Neural progenitor cell (in vitro differentiated cells): ENCODE measurements around the gene MAMSTR. TPM values are rescaled to one million over a fixed set of nuclear protein-coding genes. Genes with fewer than 3 reads are reported as not detected.

Source experiments
- DNase-seq: peaks from one replicate; pipeline ENCODE4 v3.0.0-alpha.2; 2016; ENCODE audit warnings: low spot score
- H2AFZ ChIP-seq: fragments of 200-600 bp; sonication (generic); replicated peaks from 2 replicates; pipeline ENCODE4 v1.6.1; 2016; ENCODE audit warnings: antibody characterized with exemption
- H3F3A ChIP-seq: fragments of 200-600 bp; sonication (generic); 2 replicates; pipeline ENCODE4 v1.6.1; 2016; ENCODE audit warnings: antibody characterized with exemption, low read depth
- H3K27ac ChIP-seq: fragments of 200-600 bp; sonication (generic); 2 replicates; pipeline ENCODE4 v1.5.1; 2016; ENCODE audit warnings: mild to moderate bottlenecking
- H3K27me3 ChIP-seq: fragments of 200-600 bp; sonication (generic); 2 replicates; pipeline ENCODE4 v1.6.1; 2016; ENCODE audit warnings: mild to moderate bottlenecking, moderate library complexity
- H3K36me3 ChIP-seq: fragments of 200-600 bp; sonication (generic); 2 replicates; pipeline ENCODE4 v1.5.1; 2016
- H3K4me1 ChIP-seq: fragments of 200-600 bp; sonication (generic); 2 replicates; pipeline ENCODE4 v1.6.1; 2016; ENCODE audit warnings: mixed run types
- H3K4me2 ChIP-seq: fragments of 200-600 bp; sonication (generic); 2 replicates; pipeline ENCODE4 v1.6.1; 2016
- H3K4me3 ChIP-seq: fragments of 200-600 bp; sonication (generic); 2 replicates; pipeline ENCODE4 v1.5.1; 2016
- H3K79me2 ChIP-seq: fragments of 200-600 bp; sonication (generic); 2 replicates; pipeline ENCODE4 v1.6.1; 2016; ENCODE audit warnings: low read depth
- H3K9ac ChIP-seq: fragments of 200-600 bp; sonication (generic); 2 replicates; pipeline ENCODE4 v1.6.1; 2016
- H3K9me3 ChIP-seq: fragments of 200-600 bp; sonication (generic); 2 replicates; pipeline ENCODE4 v1.5.1; 2016; ENCODE audit warnings: low read depth
- H4K20me1 ChIP-seq: fragments of 200-600 bp; sonication (generic); 2 replicates; pipeline ENCODE4 v1.6.1; 2016; ENCODE audit warnings: low read depth
- H3K27ac Mint-ChIP-seq: 3 replicates; pipeline ENCODE4 v1.8.0; 2021; ENCODE audit warnings: mixed read lengths
- H3K27me3 Mint-ChIP-seq: 2 replicates; pipeline ENCODE4 v1.8.0; 2022; ENCODE audit warnings: low read depth, mild to moderate bottlenecking, inconsistent platforms, moderate library complexity, mixed read lengths; ENCODE audit not compliant: insufficient read depth
- H3K36me3 Mint-ChIP-seq: 3 replicates; pipeline ENCODE4 v1.8.0; 2021; ENCODE audit warnings: mixed read lengths
- H3K4me1 Mint-ChIP-seq: 3 replicates; pipeline ENCODE4 v1.8.0; 2021; ENCODE audit warnings: mixed read lengths
- H3K4me3 Mint-ChIP-seq: 3 replicates; pipeline ENCODE4 v1.8.0; 2021; ENCODE audit warnings: mild to moderate bottlenecking, moderate library complexity, mixed read lengths
- H3K9me3 Mint-ChIP-seq: 3 replicates; pipeline ENCODE4 v1.8.0; 2020; ENCODE audit warnings: mixed read lengths
- EZH2 ChIP-seq: fragments of 200-600 bp; sonication (generic); IDR thresholded peaks from 2 replicates; pipeline ENCODE4 v1.6.1; 2017; ENCODE audit warnings: antibody characterized with exemption, mild to moderate bottlenecking, moderate library complexity
- EZH2phosphoT487 ChIP-seq: fragments of 200-600 bp; sonication (generic); IDR thresholded peaks from 2 replicates; pipeline ENCODE4 v1.6.1; 2017; ENCODE audit warnings: antibody characterized with exemption
- total RNA-seq: library from RNA; depleted of rRNA; stranded (reverse); fragments of >200 nt; gene quantifications from 2 replicates; pipeline ENCODE4 v1.2.3, GENCODE V29; 2015; ENCODE audit warnings: low replicate concordance
- TF ChIP-seq, protein P1 (sequence below): fragments of 200-600 bp; sonication (generic); IDR thresholded peaks from 2 replicates; pipeline ENCODE4 v1.5.1; 2017; ENCODE audit warnings: antibody characterized with exemption, mild to moderate bottlenecking

The MAMSTR gene
- total RNA-seq, 1 donor from 2014 or later, result 1.2 TPM

DNA sequence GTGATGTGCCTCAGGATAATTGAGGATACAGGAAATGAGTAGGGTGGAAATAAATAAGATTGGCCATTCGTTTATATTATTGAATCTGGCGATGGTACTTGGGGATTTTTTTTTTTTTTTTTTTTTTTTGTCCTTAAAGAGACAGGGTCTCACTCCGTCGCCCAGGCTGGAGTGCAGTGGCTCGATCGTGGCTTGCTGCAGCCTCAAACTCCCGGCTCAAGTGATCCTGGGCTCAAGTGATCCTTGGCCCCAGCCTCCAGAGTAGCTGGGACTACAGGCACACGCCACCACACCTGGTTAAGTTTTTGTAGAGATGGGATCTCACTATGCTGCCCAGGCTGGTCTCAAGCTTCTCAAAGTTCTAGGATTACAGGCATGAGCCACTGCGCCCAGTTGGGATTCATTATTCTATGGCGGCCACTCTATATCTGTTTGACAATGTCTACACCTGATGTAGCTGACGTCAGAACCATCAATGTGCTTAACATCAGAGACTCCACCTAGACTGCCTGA, 2.7 kb upstream of the MAMSTR start:
- H3K36me3 Mint-ChIP-seq, result peaks cover 4% of the 10 kb centered on the region
- H3K27ac ChIP-seq, result no peak overlapping the region
- H3K79me2 ChIP-seq, result no peaks in the 10 kb centered on the region
- no peaks in the 10 kb centered on the region for H4K20me1 ChIP-seq
- H3K4me3 ChIP-seq, result no peak overlapping the region
- H3K36me3 ChIP-seq, result no peaks in the 10 kb centered on the region
- no peak for DNase-seq
- H3K4me2 ChIP-seq, result no peak overlapping the region
- no peak overlapping the region for H3K9ac ChIP-seq
- peaks cover 5% of the 10 kb centered on the region for H3K4me1 ChIP-seq
- peaks cover 3% of the 10 kb centered on the region for H3F3A ChIP-seq
- TF ChIP-seq, protein P1, sequence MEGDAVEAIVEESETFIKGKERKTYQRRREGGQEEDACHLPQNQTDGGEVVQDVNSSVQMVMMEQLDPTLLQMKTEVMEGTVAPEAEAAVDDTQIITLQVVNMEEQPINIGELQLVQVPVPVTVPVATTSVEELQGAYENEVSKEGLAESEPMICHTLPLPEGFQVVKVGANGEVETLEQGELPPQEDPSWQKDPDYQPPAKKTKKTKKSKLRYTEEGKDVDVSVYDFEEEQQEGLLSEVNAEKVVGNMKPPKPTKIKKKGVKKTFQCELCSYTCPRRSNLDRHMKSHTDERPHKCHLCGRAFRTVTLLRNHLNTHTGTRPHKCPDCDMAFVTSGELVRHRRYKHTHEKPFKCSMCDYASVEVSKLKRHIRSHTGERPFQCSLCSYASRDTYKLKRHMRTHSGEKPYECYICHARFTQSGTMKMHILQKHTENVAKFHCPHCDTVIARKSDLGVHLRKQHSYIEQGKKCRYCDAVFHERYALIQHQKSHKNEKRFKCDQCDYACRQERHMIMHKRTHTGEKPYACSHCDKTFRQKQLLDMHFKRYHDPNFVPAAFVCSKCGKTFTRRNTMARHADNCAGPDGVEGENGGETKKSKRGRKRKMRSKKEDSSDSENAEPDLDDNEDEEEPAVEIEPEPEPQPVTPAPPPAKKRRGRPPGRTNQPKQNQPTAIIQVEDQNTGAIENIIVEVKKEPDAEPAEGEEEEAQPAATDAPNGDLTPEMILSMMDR, result no peak
- TF ChIP-seq EZH2, result no peak
- TF ChIP-seq EZH2phosphoT487, result no peak
- H3K27ac Mint-ChIP-seq, result no peak overlapping the region
- H2AFZ ChIP-seq, result no peak overlapping the region
- H3K4me1 Mint-ChIP-seq, result peaks cover 44% of the 10 kb centered on the region
- H3K27me3 ChIP-seq, result no peaks in the 10 kb centered on the region
- H3K27me3 Mint-ChIP-seq, result peaks cover 14% of the 10 kb centered on the region
- no peaks in the 10 kb centered on the region for H3K9me3 Mint-ChIP-seq
- peak overlapping the region; percentile 65 for H3K4me3 Mint-ChIP-seq
- no peaks in the 10 kb centered on the region for H3K9me3 ChIP-seq

DNA sequence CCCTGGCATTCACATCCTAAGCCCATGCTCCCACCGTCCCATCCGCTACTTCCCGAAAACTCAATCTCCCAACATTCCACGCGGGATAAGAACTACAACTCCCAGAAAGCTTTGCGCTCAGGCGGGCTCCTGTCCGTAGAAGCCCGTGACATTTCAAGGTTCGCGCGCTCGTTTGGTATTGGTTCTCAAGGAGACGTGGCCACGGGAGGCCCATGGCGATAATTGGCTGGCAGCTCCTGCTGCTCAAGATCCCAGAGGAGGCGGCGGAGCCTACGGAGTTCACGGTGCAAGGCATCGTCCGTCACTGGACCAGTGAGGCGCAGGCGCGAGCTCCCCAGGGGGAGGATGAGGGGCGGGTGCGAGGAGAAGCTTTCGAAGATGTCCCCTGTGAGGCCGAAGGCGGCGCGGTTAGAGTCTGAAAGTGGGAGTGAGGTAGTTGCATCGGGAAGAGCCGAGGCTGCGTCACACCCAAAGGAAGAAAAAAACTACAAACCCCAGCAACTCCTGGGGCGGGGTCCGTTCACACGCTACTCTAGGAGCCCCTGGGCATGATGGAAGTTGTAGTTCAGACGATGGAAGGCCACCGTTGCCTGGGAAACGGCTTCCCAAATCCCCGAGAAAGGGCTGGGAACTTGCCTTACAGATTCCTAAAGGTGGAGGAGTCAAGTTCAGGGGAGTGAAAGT, 1.2 kb upstream of the MAMSTR start:
- H3K27me3 ChIP-seq, result no peaks in the 10 kb centered on the region
- Mint-ChIP-seq H3K4me3 (peak overlapping the region; percentile 97), H3K9me3 (no peaks in the 10 kb centered on the region), H3K27ac (peak overlapping the region; percentile 99), H3K36me3 (no peaks in the 10 kb centered on the region), H3K27me3 (peaks cover 14% of the 10 kb centered on the region), H3K4me1 (peaks cover 55% of the 10 kb centered on the region)
- no peaks in the 10 kb centered on the region for H3K79me2 ChIP-seq
- TF ChIP-seq EZH2phosphoT487 (no peak), EZH2 (no peak)
- TF ChIP-seq, protein P1, result no peak
- peaks cover 13% of the 10 kb centered on the region for H3K4me1 ChIP-seq
- H3K4me3 ChIP-seq, result peak overlapping the region; percentile 62
- no peak overlapping the region for H3K9ac ChIP-seq
- no peak overlapping the region for H3K27ac ChIP-seq
- H3K36me3 ChIP-seq, result no peaks in the 10 kb centered on the region
- no peaks in the 10 kb centered on the region for H3K9me3 ChIP-seq
- H4K20me1 ChIP-seq, result no peaks in the 10 kb centered on the region
- peak overlapping the region; percentile 74 for H2AFZ ChIP-seq
- H3K4me2 ChIP-seq, result peak overlapping the region; percentile 61
- peak; percentile 100 for DNase-seq
- H3F3A ChIP-seq, result peaks cover 17% of the 10 kb centered on the region

DNA sequence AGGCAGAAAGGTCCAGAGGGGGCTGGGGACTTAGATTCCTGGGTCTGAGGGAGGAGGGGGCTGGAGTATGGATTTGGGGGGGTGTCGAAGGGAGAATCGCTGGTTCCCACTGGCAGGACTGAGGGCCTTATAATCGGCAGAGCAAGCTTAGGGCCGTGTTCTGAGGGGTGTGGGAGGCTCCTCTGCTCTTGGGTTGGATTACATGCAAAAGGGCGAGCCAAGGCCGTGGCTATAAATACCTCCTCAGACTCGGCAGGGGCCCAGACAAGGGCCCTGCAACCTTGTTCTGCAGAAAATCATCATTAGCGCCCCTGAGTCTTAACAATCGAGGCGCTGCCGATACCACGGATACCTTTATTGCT, 707 bp upstream of the MAMSTR start:
- no peak overlapping the region for H3K27ac ChIP-seq
- Mint-ChIP-seq H3K4me3 (peak overlapping the region; percentile 97), H3K27me3 (peaks cover 14% of the 10 kb centered on the region), H3K36me3 (no peaks in the 10 kb centered on the region), H3K4me1 (peaks cover 55% of the 10 kb centered on the region), H3K27ac (peak overlapping the region; percentile 99), H3K9me3 (no peaks in the 10 kb centered on the region)
- no peak overlapping the region for H2AFZ ChIP-seq
- no peaks in the 10 kb centered on the region for H3K27me3 ChIP-seq
- no peak for DNase-seq
- no peak overlapping the region for H3K9ac ChIP-seq
- TF ChIP-seq EZH2, result no peak
- TF ChIP-seq, protein P1, result no peak
- TF ChIP-seq EZH2phosphoT487, result no peak
- H3F3A ChIP-seq, result peaks cover 22% of the 10 kb centered on the region
- no peaks in the 10 kb centered on the region for H3K79me2 ChIP-seq
- peaks cover 13% of the 10 kb centered on the region for H3K4me1 ChIP-seq
- no peaks in the 10 kb centered on the region for H4K20me1 ChIP-seq
- peak overlapping the region; percentile 61 for H3K4me2 ChIP-seq
- H3K4me3 ChIP-seq, result peak overlapping the region; percentile 62
- no peaks in the 10 kb centered on the region for H3K36me3 ChIP-seq
- no peaks in the 10 kb centered on the region for H3K9me3 ChIP-seq
